ENCODE measurements around the gene HCRTR2.

HCRTR2 gene

DNA sequence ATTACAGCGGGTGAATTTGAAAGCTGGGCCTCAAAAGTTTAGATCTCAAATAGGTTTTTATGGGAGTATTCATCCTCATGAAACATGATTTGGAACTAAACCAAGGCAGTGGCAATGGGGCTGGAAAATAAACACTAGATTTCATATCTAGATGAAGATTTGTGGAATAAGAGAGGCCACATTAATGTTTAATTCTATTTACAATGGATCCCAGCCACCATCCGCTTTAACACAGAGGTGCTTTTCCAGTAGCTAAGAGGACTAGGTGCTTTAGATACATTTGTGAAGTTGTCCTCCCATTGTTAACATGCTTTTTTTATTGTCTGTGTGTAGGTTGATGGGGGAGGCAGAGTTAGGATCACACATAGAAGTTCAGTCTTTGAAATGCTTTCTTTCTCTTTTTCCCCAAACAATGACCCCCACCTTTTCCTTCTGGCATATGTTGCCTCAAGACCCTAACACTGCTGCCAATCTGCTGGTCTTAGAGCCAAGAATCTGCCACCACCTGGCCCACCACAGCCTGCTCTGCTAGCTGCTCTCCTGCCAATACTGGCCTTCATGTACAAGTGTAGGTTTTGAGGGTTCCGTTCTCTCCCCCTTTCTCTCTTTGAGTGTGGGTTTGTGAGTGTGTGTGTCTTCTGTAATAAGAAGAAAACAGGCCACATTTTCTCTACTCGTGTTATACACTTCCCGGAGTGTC is 125.1 kb downstream of the HCRTR2 start:
- no peaks in the 10 kb centered on the region for H3K4me1 Mint-ChIP-seq
- H3K4me3 Mint-ChIP-seq = no peak overlapping the region
- H3K9me3 Mint-ChIP-seq = peaks cover 28% of the 10 kb centered on the region
- H3K27me3 Mint-ChIP-seq = no peaks in the 10 kb centered on the region
- ATAC-seq (replicated peaks; ENCODE audit: extremely low read depth, poor library complexity, severe bottlenecking) = no peak
- H3K36me3 Mint-ChIP-seq (ENCODE audit: insufficient read depth) = no peaks in the 10 kb centered on the region
- H3K27ac Mint-ChIP-seq (ENCODE audit: low read depth) = no peak overlapping the region
- DNase-seq (ENCODE audit: low spot score in 2 of 2) = no peak

DNA sequence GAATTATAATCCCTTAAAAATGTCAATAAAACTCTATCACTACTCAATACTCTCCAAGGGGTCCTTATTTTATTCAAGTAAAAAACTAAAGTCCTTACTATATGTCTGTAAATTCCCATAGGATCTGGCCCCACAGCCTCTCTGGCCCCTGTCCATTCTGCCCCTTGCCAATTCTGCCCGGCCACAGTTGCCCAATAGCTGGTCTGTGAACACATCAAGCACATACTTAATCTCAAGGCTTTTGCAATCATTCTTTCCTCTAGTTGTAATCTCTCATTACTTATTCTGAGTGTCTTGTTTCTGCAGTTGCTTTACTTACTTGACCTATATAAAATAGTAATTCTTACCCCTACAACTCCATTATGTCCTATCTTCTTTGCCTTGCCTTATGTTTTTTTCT is 130.4 kb downstream of the HCRTR2 start:
- no peaks in the 10 kb centered on the region for H3K4me1 Mint-ChIP-seq
- H3K27me3 Mint-ChIP-seq = no peaks in the 10 kb centered on the region
- peaks cover 28% of the 10 kb centered on the region for H3K9me3 Mint-ChIP-seq
- no peak for DNase-seq (ENCODE audit: low spot score in 2 of 2)
- no peak overlapping the region for H3K27ac Mint-ChIP-seq (ENCODE audit: low read depth)
- ATAC-seq (replicated peaks; ENCODE audit: extremely low read depth, poor library complexity, severe bottlenecking) = no peak
- H3K36me3 Mint-ChIP-seq (ENCODE audit: insufficient read depth) = no peaks in the 10 kb centered on the region
- H3K4me3 Mint-ChIP-seq = no peak overlapping the region

DNA sequence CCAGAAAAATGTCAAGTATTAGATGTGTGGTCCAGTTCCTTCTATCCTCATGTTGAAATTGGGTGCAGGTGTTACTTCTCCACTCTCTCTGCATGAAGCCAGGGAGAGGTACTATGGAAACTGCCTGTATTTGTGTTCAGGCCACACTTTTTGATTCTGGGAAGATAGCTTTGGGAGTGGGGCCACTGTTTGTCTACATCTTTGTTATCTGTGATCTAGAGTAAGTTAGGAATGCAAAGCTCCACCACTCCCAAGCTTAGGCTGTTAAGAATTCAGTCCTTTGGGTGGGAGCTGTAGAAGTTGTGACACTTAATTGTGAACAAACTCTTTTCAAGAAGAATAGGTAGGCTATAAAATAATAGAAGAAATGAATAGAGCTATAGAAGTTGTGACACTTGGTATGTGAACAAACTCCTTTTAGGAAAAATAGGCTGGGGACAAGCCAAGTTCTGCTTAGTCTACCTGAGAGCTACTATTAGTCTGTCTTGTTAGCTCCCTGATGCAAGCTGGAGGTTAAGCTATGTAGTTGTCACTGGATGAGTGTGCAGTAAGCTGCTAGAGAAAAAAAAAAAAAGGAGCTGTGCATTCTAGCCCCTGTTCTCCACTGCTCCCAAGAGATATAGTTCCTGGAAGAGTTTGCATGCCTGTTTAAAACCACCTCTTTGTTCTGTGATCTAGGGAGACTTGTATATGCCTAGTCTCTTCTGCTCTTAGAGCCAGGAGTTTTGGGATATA is 145.8 kb downstream of the HCRTR2 start:
- H3K4me1 Mint-ChIP-seq = no peaks in the 10 kb centered on the region

DNA sequence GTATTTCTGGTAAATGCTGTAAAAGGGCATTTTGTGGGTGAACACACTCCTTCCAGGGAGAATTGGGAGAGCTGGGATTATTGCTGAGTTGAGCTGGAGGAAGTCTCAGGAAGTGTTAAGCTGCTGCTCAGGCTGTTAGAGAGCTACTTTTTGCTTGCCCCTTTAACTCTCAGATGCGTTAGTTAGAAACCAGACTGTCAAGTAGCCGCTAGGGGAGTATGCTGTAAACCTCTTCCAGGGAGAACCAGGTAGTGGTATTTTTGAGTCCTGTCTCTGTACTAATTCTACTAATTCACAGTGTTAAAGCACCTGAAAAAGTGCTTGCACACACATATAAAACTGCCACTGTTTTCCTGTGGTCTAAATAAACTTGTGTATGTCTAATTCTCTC is 146.4 kb downstream of the HCRTR2 start:
- no peak overlapping the region for H3K4me3 Mint-ChIP-seq
- no peak overlapping the region for H3K27ac Mint-ChIP-seq (ENCODE audit: low read depth)
- DNase-seq (ENCODE audit: low spot score in 2 of 2) (no peak), ATAC-seq (replicated peaks; ENCODE audit: extremely low read depth, poor library complexity, severe bottlenecking) (no peak)
- H3K27me3 Mint-ChIP-seq = no peaks in the 10 kb centered on the region
- no peaks in the 10 kb centered on the region for H3K36me3 Mint-ChIP-seq (ENCODE audit: insufficient read depth)
- no peaks in the 10 kb centered on the region for H3K4me1 Mint-ChIP-seq
- H3K9me3 Mint-ChIP-seq = peaks cover 28% of the 10 kb centered on the region

More for the DNA sequence above, 145.8 kb downstream of the HCRTR2 start:
- no peak for ATAC-seq (replicated peaks; ENCODE audit: extremely low read depth, poor library complexity, severe bottlenecking)
- no peaks in the 10 kb centered on the region for H3K27me3 Mint-ChIP-seq
- H3K36me3 Mint-ChIP-seq (ENCODE audit: insufficient read depth) = no peaks in the 10 kb centered on the region
- H3K27ac Mint-ChIP-seq (ENCODE audit: low read depth) = no peak overlapping the region
- no peak for DNase-seq (ENCODE audit: low spot score in 2 of 2)
- peaks cover 28% of the 10 kb centered on the region for H3K9me3 Mint-ChIP-seq
- no peak overlapping the region for H3K4me3 Mint-ChIP-seq

DNA sequence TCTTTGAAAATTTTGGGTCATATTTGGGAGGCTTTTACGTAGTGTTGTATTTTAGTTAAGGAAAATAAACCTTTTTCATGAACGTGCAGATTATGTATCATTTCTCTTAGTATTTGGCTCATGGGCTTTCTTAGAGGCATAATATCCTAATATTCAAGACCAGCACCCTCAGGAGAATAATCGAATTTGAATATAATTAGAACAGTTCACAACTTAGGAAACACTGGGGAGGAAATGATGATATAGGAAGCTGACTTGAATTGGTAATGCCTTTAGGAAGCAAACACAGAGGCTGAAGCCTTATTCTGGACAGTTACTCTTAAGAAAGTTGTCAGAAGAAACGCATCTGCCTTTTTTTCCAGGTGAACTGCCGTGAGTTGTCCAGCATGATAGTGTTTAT is 152.9 kb downstream of the HCRTR2 start, which contains the start of gene GFRAL:
GFRAL (plus strand) TSS at position 301 of the 400 bp plus-strand sequence; CDS start at position 387, 86 bp downstream.
- Mint-ChIP-seq H3K4me3 (no peak within 1 kb of the TSS), H3K4me1 (no peaks in the 10 kb centered on the region), H3K27ac (ENCODE audit: low read depth) (no peak within 1 kb of the TSS), H3K27me3 (no peaks in the 10 kb centered on the region), H3K36me3 (ENCODE audit: insufficient read depth) (no peaks in the 10 kb centered on the region), H3K9me3 (peaks cover 16% of the 10 kb centered on the region)
- ATAC-seq (replicated peaks; ENCODE audit: extremely low read depth, poor library complexity, severe bottlenecking) (no peak), DNase-seq (ENCODE audit: low spot score in 2 of 2) (no peak)
